Panc1 (cell line): Measurements from ENCODE around the gene HMGB1. TPM values are rescaled to one million over a fixed set of nuclear protein-coding genes. Genes with fewer than 3 reads are reported as not detected.

Experiments used
- ATAC-seq: fragments of 200-7000 bp; cut with Tn5 transposase; 2 replicates; pipeline ENCODE4 v1.9.1; 2020; ENCODE audit warnings: mild to moderate bottlenecking, moderate library complexity
- BruUV-seq: library from RNA; stranded (reverse); fragments of 400-500 nt; replicated peaks from 2 replicates; lab custom pipeline; 2021; lab: Mats Ljungman, UMichigan
- CTCF ChIA-PET: fragments of 300-600 bp; sonication (Branson Sonifier 250); formaldehyde crosslinking; loops from one replicate; lab custom pipeline; 2022; ENCODE audit warnings: antibody characterized with exemption; lab: Charles Lee
- POLR2A ChIA-PET: fragments of 300-600 bp; sonication (Branson Sonifier 250); formaldehyde crosslinking; loops from one replicate; lab custom pipeline; 2022; ENCODE audit warnings: antibody characterized with exemption; lab: Charles Lee
- DNase-seq: peaks from one replicate; pipeline ENCODE4 v3.0.0-alpha.2; 2010; ENCODE audit warnings: low read depth, low spot score
- H3K27ac ChIP-seq: 2 replicates; pipeline ENCODE4 v1.5.1; 2011; ENCODE audit warnings: mild to moderate bottlenecking, low read length, inconsistent platforms
- H3K27me3 ChIP-seq: fragments of 200-500 bp; sonication (Bioruptor generic); 2 replicates; pipeline ENCODE4 v1.6.0; 2014; ENCODE audit warnings: low read length, inconsistent platforms; ENCODE audit not compliant: control insufficient read depth, insufficient read depth
- H3K36me3 ChIP-seq: fragments of 200-500 bp; sonication (Bioruptor generic); 2 replicates; pipeline ENCODE4 v1.5.1; 2014; ENCODE audit warnings: inconsistent platforms, mild to moderate bottlenecking, low read length, moderate library complexity; ENCODE audit not compliant: control insufficient read depth, insufficient read depth
- H3K4me1 ChIP-seq: 2 replicates; pipeline ENCODE4 v1.5.1; 2011; ENCODE audit warnings: inconsistent platforms, mild to moderate bottlenecking, low read length, moderate library complexity; ENCODE audit not compliant: control insufficient read depth, insufficient read depth
- H3K4me3 ChIP-seq, 2 experiments: 2 replicates each; pipeline ENCODE4 v1.5.1; 2011 to 2012; ENCODE audit warnings: low read depth in 2 of 2, low read length in 2 of 2, mild to moderate bottlenecking in 2 of 2, inconsistent platforms in 1 of 2, moderate library complexity in 1 of 2
- H3K9me3 ChIP-seq: fragments of 200-500 bp; sonication (Bioruptor generic); 2 replicates; pipeline ENCODE4 v1.5.1; 2014; ENCODE audit warnings: low read depth, mild to moderate bottlenecking, inconsistent platforms, low read length, moderate library complexity; ENCODE audit not compliant: control insufficient read depth, insufficient read depth
- POLR2AphosphoS5 ChIP-seq: IDR thresholded peaks from 2 replicates; pipeline ENCODE4 v1.6.1; 2012; ENCODE audit warnings: mild to moderate bottlenecking, low read depth, low read length, moderate library complexity
- REST ChIP-seq, 2 experiments: IDR thresholded peaks; 2 replicates each; pipeline ENCODE4 v1.6.1; 2011 to 2012; ENCODE audit warnings: low read depth in 2 of 2, control low read depth in 1 of 2, low read length in 1 of 2, mild to moderate bottlenecking in 1 of 2, moderate library complexity in 1 of 2; ENCODE audit not compliant: insufficient read depth in 1 of 2
- SIN3A ChIP-seq: IDR thresholded peaks from 2 replicates; pipeline ENCODE4 v1.6.1; 2012; ENCODE audit warnings: low read depth, mild to moderate bottlenecking, low read length, moderate library complexity, borderline replicate concordance; ENCODE audit not compliant: insufficient read depth
- TCF7L2 ChIP-seq: IDR thresholded peaks from 2 replicates; pipeline ENCODE4 v1.6.1; 2011; ENCODE audit warnings: mild to moderate bottlenecking, low read depth, low read length, inconsistent platforms
- in situ Hi-C: cut with HindIII; loops from 2 replicates; pipeline ENCODE4 v1.10.0; 2016; ENCODE audit warnings: low sequenced_read_pairs, low pct_unique_long_range_greater_than_20kb
- intact Hi-C: fragments of 100-400 bp; cut with micrococcal nuclease; formaldehyde crosslinking; loops from one replicate; pipeline ENCODE4 v1.10.0; 2022; ENCODE audit not compliant: unreplicated experiment
- total RNA-seq: library from RNA; stranded (reverse); gene quantifications from one replicate; pipeline ENCODE4 v1.2.1, GENCODE V29; 2021; ENCODE audit not compliant: unreplicated experiment
- TF ChIP-seq, protein P1 (sequence below): fragments of 450-650 bp; IDR thresholded peaks from 2 replicates; pipeline ENCODE4 v1.5.1; 2017; ENCODE audit warnings: mild to moderate bottlenecking

HMGB1 gene
- total RNA-seq, 1 experiment from 2014 or later: 386 TPM

DNA sequence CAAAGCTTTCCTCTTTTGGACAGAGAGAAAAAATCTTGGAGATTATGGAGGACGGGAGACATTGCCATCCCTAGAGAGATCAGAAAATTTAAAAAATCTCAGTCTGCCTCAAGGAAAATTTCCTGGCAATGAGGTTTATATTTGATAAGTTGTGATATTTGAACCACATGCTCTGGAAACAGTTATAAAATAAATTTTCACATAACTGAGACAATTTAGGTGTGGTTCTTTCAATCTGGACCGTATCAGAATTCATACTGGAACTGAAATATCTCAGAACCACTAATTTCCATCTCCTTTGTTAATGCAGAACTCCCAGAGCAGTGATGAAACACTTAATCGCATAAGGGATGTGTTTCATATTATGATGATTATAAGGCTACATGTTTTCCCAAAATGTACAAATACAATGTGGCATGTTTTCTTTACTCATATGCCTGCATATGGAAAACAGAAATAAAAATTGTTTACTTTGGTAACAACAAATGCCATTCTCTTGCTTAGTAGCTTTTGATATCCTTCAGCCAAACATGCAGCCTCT, 29.8 kb downstream of the HMGB1 start:
- CTCF ChIA-PET: no interaction called here
- POLR2A ChIA-PET: no interaction called here
- ATAC-seq (no peak), DNase-seq (no peak)
- in situ Hi-C loops (no loop called here), intact Hi-C loops (no loop called here)
- no peaks in the 10 kb centered on the region for H3K27me3 ChIP-seq
- TF ChIP-seq REST (IDR thresholded peaks at IDR 0.05; ENCODE audit: insufficient read depth in 1 of 2, low read depth in 2 of 2, low read length in 1 of 2): no peak
- no peak for TF ChIP-seq POLR2AphosphoS5
- no peak for TF ChIP-seq SIN3A
- TF ChIP-seq, protein P1, sequence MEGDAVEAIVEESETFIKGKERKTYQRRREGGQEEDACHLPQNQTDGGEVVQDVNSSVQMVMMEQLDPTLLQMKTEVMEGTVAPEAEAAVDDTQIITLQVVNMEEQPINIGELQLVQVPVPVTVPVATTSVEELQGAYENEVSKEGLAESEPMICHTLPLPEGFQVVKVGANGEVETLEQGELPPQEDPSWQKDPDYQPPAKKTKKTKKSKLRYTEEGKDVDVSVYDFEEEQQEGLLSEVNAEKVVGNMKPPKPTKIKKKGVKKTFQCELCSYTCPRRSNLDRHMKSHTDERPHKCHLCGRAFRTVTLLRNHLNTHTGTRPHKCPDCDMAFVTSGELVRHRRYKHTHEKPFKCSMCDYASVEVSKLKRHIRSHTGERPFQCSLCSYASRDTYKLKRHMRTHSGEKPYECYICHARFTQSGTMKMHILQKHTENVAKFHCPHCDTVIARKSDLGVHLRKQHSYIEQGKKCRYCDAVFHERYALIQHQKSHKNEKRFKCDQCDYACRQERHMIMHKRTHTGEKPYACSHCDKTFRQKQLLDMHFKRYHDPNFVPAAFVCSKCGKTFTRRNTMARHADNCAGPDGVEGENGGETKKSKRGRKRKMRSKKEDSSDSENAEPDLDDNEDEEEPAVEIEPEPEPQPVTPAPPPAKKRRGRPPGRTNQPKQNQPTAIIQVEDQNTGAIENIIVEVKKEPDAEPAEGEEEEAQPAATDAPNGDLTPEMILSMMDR: no peak
- no peak for TF ChIP-seq TCF7L2
- H3K4me1 ChIP-seq: peaks cover 4% of the 10 kb centered on the region
- H3K27ac ChIP-seq: no peak overlapping the region
- H3K36me3 ChIP-seq: no peaks in the 10 kb centered on the region
- H3K9me3 ChIP-seq: no peaks in the 10 kb centered on the region
- H3K4me3 ChIP-seq: no peak overlapping the region
- BruUV-seq: no TSS peak

GRCh38 chr13:30431269-30431940, 34.3 kb downstream of the HMGB1 start:
- CTCF ChIA-PET: no interaction called here
- in situ Hi-C loops: no loop called here

More at GRCh38 chr13:30431269-30431940, 34.3 kb downstream of the HMGB1 start:
- no TSS peak for BruUV-seq
- intact Hi-C loops: no loop called here
- TF ChIP-seq, protein P1: no peak
- TF ChIP-seq TCF7L2 (no peak), POLR2AphosphoS5 (no peak), SIN3A (no peak), REST (IDR thresholded peaks at IDR 0.05; ENCODE audit: insufficient read depth in 1 of 2, low read depth in 2 of 2, low read length in 1 of 2) (no peak)
- H3K27me3 ChIP-seq: no peaks in the 10 kb centered on the region
- peaks cover 18% of the 10 kb centered on the region for H3K4me1 ChIP-seq
- no peak overlapping the region for H3K27ac ChIP-seq
- no peak overlapping the region for H3K4me3 ChIP-seq
- no peaks in the 10 kb centered on the region for H3K9me3 ChIP-seq
- H3K36me3 ChIP-seq: no peaks in the 10 kb centered on the region
- POLR2A ChIA-PET: no interaction called here
- ATAC-seq: peak; percentile 58; the same call in 1 of the 2 replicates
- DNase-seq: no peak
